ENCODE data around the gene PLA2G6.

The PLA2G6 gene

GRCh38 chr22:38087855-38088254 lies 93.8 kb downstream of the PLA2G6 start:
- H3K4me3 ChIP-seq (ENCODE audit: low read depth in 1 of 2, low read length in 2 of 2), result no peak overlapping the region
- DNase-seq (no peak), ATAC-seq (ENCODE audit: insufficient read depth, low read depth) (no peak)
- no peaks in the 10 kb centered on the region for H4K20me1 ChIP-seq (ENCODE audit: insufficient read depth, low read length)
- no peak overlapping the region for H3K9ac ChIP-seq (ENCODE audit: low read depth, low read length)
- TF ChIP-seq CTCF (IDR thresholded peaks at IDR 0.05; ENCODE audit: borderline replicate concordance, extremely low read depth, low read length, poor library complexity, severe bottlenecking), result no peak
- TF ChIP-seq EZH2 (IDR thresholded peaks at IDR 0.05; ENCODE audit: borderline replicate concordance, low read depth, low read length, severe bottlenecking), result no peak
- no peaks in the 10 kb centered on the region for H3K4me1 ChIP-seq (ENCODE audit: insufficient read depth, low read length)
- no peaks in the 10 kb centered on the region for H3K9me3 ChIP-seq (ENCODE audit: insufficient read depth, low read length, severe bottlenecking)
- H3K27ac ChIP-seq (ENCODE audit: low read length), result no peak overlapping the region
- H3K27me3 ChIP-seq (ENCODE audit: insufficient read depth, low read length, poor library complexity), result no peaks in the 10 kb centered on the region
- no peaks in the 10 kb centered on the region for H3K79me2 ChIP-seq (ENCODE audit: insufficient read depth, low read length)
- H3K36me3 ChIP-seq (ENCODE audit: insufficient read depth, low read length), result no peaks in the 10 kb centered on the region
- H3K4me2 ChIP-seq (ENCODE audit: insufficient read depth, low read length), result no peak overlapping the region
- H2AFZ ChIP-seq (ENCODE audit: low read depth, low read length), result no peak overlapping the region

GRCh38 chr22:38086942-38087341 lies 94.7 kb downstream of the PLA2G6 start:
- no peak overlapping the region for H3K27ac ChIP-seq (ENCODE audit: low read length)
- H3K4me1 ChIP-seq (ENCODE audit: insufficient read depth, low read length), result no peaks in the 10 kb centered on the region
- DNase-seq (no peak), ATAC-seq (ENCODE audit: insufficient read depth, low read depth) (no peak)
- TF ChIP-seq EZH2 (IDR thresholded peaks at IDR 0.05; ENCODE audit: borderline replicate concordance, low read depth, low read length, severe bottlenecking) (no peak), CTCF (IDR thresholded peaks at IDR 0.05; ENCODE audit: borderline replicate concordance, extremely low read depth, low read length, poor library complexity, severe bottlenecking) (no peak)
- no peak overlapping the region for H3K4me3 ChIP-seq (ENCODE audit: low read depth in 1 of 2, low read length in 2 of 2)
- H3K36me3 ChIP-seq (ENCODE audit: insufficient read depth, low read length), result no peaks in the 10 kb centered on the region
- H4K20me1 ChIP-seq (ENCODE audit: insufficient read depth, low read length), result no peaks in the 10 kb centered on the region
- no peak overlapping the region for H3K4me2 ChIP-seq (ENCODE audit: insufficient read depth, low read length)
- H3K79me2 ChIP-seq (ENCODE audit: insufficient read depth, low read length), result no peaks in the 10 kb centered on the region
- H3K9me3 ChIP-seq (ENCODE audit: insufficient read depth, low read length, severe bottlenecking), result no peaks in the 10 kb centered on the region
- H3K9ac ChIP-seq (ENCODE audit: low read depth, low read length), result no peak overlapping the region
- no peaks in the 10 kb centered on the region for H3K27me3 ChIP-seq (ENCODE audit: insufficient read depth, low read length, poor library complexity)
- no peak overlapping the region for H2AFZ ChIP-seq (ENCODE audit: low read depth, low read length)

- H3K9me3 ChIP-seq (ENCODE audit: insufficient read depth, low read length, severe bottlenecking), result no peaks in the 10 kb centered on the region
- H3K9ac ChIP-seq (ENCODE audit: low read depth, low read length), result no peak overlapping the region
- H3K79me2 ChIP-seq (ENCODE audit: insufficient read depth, low read length), result no peaks in the 10 kb centered on the region
- TF ChIP-seq EZH2 (IDR thresholded peaks at IDR 0.05; ENCODE audit: borderline replicate concordance, low read depth, low read length, severe bottlenecking), result no peak
- no peak for TF ChIP-seq CTCF (IDR thresholded peaks at IDR 0.05; ENCODE audit: borderline replicate concordance, extremely low read depth, low read length, poor library complexity, severe bottlenecking)
- H3K27ac ChIP-seq (ENCODE audit: low read length), result no peak overlapping the region
- no peaks in the 10 kb centered on the region for H3K27me3 ChIP-seq (ENCODE audit: insufficient read depth, low read length, poor library complexity)
- H2AFZ ChIP-seq (ENCODE audit: low read depth, low read length), result no peak overlapping the region
- DNase-seq (no peak), ATAC-seq (ENCODE audit: insufficient read depth, low read depth) (no peak)
- H3K36me3 ChIP-seq (ENCODE audit: insufficient read depth, low read length), result no peaks in the 10 kb centered on the region
- H4K20me1 ChIP-seq (ENCODE audit: insufficient read depth, low read length), result no peaks in the 10 kb centered on the region
- H3K4me3 ChIP-seq (ENCODE audit: low read depth in 1 of 2, low read length in 2 of 2), result no peak overlapping the region
- no peak overlapping the region for H3K4me2 ChIP-seq (ENCODE audit: insufficient read depth, low read length)
- H3K4me1 ChIP-seq (ENCODE audit: insufficient read depth, low read length), result no peaks in the 10 kb centered on the region
These were observed 95.4 kb downstream of the PLA2G6 start for GRCh38 chr22:38086001-38086845.
